Cortex of kidney (tissue), 1 donor: ENCODE data around the gene OGA.

Experiments used
- DNase-seq: peaks from one replicate; lab custom pipeline; 2025; lab: John Stamatoyannopoulos, UW

OGA gene

GRCh38 chr10:101835362-101835761 lies 17.1 kb upstream of the OGA start:
- no peak for DNase-seq

GRCh38 chr10:101834341-101834740 lies 16.1 kb upstream of the OGA start:
- DNase-seq = no peak

- no peak for DNase-seq
These were observed 15.2 kb upstream of the OGA start for GRCh38 chr10:101833466-101833865.

- no peak for DNase-seq
These were observed 14.1 kb upstream of the OGA start for GRCh38 chr10:101832325-101832771.

- no peak for DNase-seq
These were observed 13.0 kb upstream of the OGA start for GRCh38 chr10:101831169-101831811.

GRCh38 chr10:101830322-101831168 lies 12.3 kb upstream of the OGA start:
- no peak for DNase-seq

- no peak for DNase-seq
These were observed 11.5 kb upstream of the OGA start for GRCh38 chr10:101829561-101830315.

- no peak for DNase-seq
These were observed 10.7 kb upstream of the OGA start for GRCh38 chr10:101828766-101829551.

- no peak for DNase-seq
These were observed 9.8 kb upstream of the OGA start for GRCh38 chr10:101827919-101828600.

- DNase-seq = no peak
These were observed 8.7 kb upstream of the OGA start for GRCh38 chr10:101826852-101827434.

GRCh38 chr10:101824736-101825135 lies 6.5 kb upstream of the OGA start:
- DNase-seq = no peak

GRCh38 chr10:101818872-101819633 lies 809 bp upstream of the OGA start:
- DNase-seq = no peak

- DNase-seq = no peak
These were observed 716 bp downstream of the OGA start for GRCh38 chr10:101817337-101818118.

GRCh38 chr10:101816913-101817336 lies 1.3 kb downstream of the OGA start:
- no peak for DNase-seq

GRCh38 chr10:101816376-101816775 lies 1.9 kb downstream of the OGA start:
- no peak for DNase-seq

- no peak for DNase-seq
These were observed 3.7 kb downstream of the OGA start for GRCh38 chr10:101814466-101815071.

GRCh38 chr10:101812606-101813005 lies 5.6 kb downstream of the OGA start:
- DNase-seq = no peak

- no peak for DNase-seq
These were observed 11.1 kb downstream of the OGA start for GRCh38 chr10:101807158-101807557.

GRCh38 chr10:101803511-101803910 lies 14.7 kb downstream of the OGA start:
- DNase-seq = no peak
